ENCODE data around the gene PLEKHN1.

Gene PLEKHN1

GRCh38 chr1:998745-998994 is 32.4 kb downstream of the PLEKHN1 start:
- no peak for TF ChIP-seq CTCF (IDR thresholded peaks at IDR 0.05)

GRCh38 chr1:998995-999724 is 32.9 kb downstream of the PLEKHN1 start:
- no peak; the same call in 1 of the 2 replicates for TF ChIP-seq CTCF (IDR thresholded peaks at IDR 0.05)

- TF ChIP-seq CTCF (IDR thresholded peaks at IDR 0.05), result no peak
Measured at GRCh38 chr1:999725-1000356, 33.6 kb downstream of the PLEKHN1 start, which contains the start of gene HES4. TSS of gene HES4 (minus strand) at chr1:1000097. CDS start at chr1:999973, 124 bp downstream.

GRCh38 chr1:1000357-1001056 is 34.2 kb downstream of the PLEKHN1 start:
- no peak for TF ChIP-seq CTCF (IDR thresholded peaks at IDR 0.05)

- TF ChIP-seq CTCF (IDR thresholded peaks at IDR 0.05), result no peak
Measured at GRCh38 chr1:1001057-1001783, 34.9 kb downstream of the PLEKHN1 start.

GRCh38 chr1:1003618-1004419 is 37.5 kb downstream of the PLEKHN1 start:
- no peak for TF ChIP-seq CTCF (IDR thresholded peaks at IDR 0.05)

- no peak for TF ChIP-seq CTCF (IDR thresholded peaks at IDR 0.05)
Measured at GRCh38 chr1:1004420-1004779, 38.1 kb downstream of the PLEKHN1 start.

Measured in LNCAP (cell line).